ENCODE results near the gene IKZF1.

DNA sequence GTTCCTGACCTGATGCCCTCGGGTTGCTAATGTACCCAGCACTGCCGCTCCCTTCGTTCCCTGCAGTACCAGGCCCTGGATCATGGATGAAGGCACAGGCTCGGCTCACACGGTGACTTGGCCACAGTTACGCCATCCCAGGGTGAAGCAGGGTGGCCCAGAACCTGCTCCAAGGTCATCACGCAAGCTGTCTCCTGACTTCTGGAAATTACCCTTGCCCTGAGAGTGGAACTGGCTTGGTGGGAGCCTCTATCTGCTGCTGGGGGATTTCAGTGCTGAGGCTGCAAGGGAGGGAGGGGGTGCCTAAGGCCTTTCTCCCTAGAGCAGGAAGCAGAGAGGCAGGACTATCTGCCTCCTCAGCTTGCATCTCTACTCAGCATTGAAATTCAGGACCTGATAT, 109.0 kb downstream of the IKZF1 start:
- no peak for TF ChIP-seq POLR2A (IDR thresholded peaks at IDR 0.05)
- TF ChIP-seq, protein P1, sequence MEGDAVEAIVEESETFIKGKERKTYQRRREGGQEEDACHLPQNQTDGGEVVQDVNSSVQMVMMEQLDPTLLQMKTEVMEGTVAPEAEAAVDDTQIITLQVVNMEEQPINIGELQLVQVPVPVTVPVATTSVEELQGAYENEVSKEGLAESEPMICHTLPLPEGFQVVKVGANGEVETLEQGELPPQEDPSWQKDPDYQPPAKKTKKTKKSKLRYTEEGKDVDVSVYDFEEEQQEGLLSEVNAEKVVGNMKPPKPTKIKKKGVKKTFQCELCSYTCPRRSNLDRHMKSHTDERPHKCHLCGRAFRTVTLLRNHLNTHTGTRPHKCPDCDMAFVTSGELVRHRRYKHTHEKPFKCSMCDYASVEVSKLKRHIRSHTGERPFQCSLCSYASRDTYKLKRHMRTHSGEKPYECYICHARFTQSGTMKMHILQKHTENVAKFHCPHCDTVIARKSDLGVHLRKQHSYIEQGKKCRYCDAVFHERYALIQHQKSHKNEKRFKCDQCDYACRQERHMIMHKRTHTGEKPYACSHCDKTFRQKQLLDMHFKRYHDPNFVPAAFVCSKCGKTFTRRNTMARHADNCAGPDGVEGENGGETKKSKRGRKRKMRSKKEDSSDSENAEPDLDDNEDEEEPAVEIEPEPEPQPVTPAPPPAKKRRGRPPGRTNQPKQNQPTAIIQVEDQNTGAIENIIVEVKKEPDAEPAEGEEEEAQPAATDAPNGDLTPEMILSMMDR (IDR thresholded peaks at IDR 0.05), result no peak

Measured in adrenal gland (tissue), 5 donors.